ENCODE data around the gene PLEKHA7.

DNA sequence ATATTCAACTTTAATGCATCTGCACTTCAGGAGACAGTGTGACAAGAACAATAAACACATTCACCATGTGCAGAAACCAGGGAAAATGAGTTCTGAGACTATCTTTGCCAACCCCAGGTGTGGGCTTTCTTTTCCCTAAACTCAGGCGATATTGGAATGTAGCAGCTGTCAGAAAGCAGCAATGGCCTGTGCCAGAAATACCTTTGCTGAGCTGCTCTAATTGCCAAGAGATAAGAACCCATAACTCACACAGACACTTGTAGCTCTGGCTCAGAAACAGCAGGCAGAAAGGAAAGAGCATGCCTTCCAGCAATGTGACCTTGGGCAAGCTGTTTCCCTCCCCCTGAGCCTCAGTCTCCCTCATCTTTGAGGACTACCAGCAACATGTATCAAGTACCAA, 77.6 kb downstream of the PLEKHA7 start:
- TF ChIP-seq, protein P1, sequence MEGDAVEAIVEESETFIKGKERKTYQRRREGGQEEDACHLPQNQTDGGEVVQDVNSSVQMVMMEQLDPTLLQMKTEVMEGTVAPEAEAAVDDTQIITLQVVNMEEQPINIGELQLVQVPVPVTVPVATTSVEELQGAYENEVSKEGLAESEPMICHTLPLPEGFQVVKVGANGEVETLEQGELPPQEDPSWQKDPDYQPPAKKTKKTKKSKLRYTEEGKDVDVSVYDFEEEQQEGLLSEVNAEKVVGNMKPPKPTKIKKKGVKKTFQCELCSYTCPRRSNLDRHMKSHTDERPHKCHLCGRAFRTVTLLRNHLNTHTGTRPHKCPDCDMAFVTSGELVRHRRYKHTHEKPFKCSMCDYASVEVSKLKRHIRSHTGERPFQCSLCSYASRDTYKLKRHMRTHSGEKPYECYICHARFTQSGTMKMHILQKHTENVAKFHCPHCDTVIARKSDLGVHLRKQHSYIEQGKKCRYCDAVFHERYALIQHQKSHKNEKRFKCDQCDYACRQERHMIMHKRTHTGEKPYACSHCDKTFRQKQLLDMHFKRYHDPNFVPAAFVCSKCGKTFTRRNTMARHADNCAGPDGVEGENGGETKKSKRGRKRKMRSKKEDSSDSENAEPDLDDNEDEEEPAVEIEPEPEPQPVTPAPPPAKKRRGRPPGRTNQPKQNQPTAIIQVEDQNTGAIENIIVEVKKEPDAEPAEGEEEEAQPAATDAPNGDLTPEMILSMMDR (IDR thresholded peaks at IDR 0.05; ENCODE audit: low read depth, low read length, poor library complexity, severe bottlenecking): no peak
- no peak for TF ChIP-seq EZH2phosphoT487 (IDR thresholded peaks at IDR 0.05; ENCODE audit: borderline replicate concordance, low read length)

All from DOHH2 (cell line).